K562 (cell line): Measurements from ENCODE around the gene APOM. TPM values are rescaled to one million over a fixed set of nuclear protein-coding genes. Genes with fewer than 3 reads are reported as not detected.

Experiments
- ARID4B ChIP-seq: sonication (generic); formaldehyde crosslinking; IDR thresholded peaks from 2 replicates; pipeline ENCODE4 v1.8.0; 2022; ENCODE audit warnings: mild to moderate bottlenecking, missing genetic modification reagents
- CHD7 ChIP-seq: fragments of 200-600 bp; sonication (generic); IDR thresholded peaks from one replicate; pipeline ENCODE4 v1.6.1; 2012; ENCODE audit warnings: mild to moderate bottlenecking, low read depth, low read length, inconsistent platforms
- DMBX1 ChIP-seq: fragments of 250-450 bp; sonication (Bioruptor Pico); IDR thresholded peaks from 2 replicates; pipeline ENCODE4 v1.8.0; 2022; ENCODE audit warnings: inconsistent platforms, mild to moderate bottlenecking, moderate library complexity, borderline replicate concordance
- MTA2 ChIP-seq: fragments of 450-650 bp; IDR thresholded peaks from 2 replicates; pipeline ENCODE4 v1.6.1; 2016; ENCODE audit warnings: low read depth
- SNIP1 ChIP-seq: fragments of 450-650 bp; IDR thresholded peaks from 2 replicates; pipeline ENCODE4 v1.7.1; 2017; ENCODE audit warnings: low read depth, mild to moderate bottlenecking
- TCFL5 ChIP-seq: fragments of 250-450 bp; sonication (Bioruptor Pico); conservative IDR thresholded peaks from 2 replicates; pipeline ENCODE4 v1.6.1; 2021; ENCODE audit warnings: mild to moderate bottlenecking, moderate library complexity, matching md5 sums
- USF1 ChIP-seq: sonication (generic); formaldehyde crosslinking; IDR thresholded peaks from 2 replicates; pipeline ENCODE4 v1.9.0; 2022; ENCODE audit warnings: mild to moderate bottlenecking, missing genetic modification reagents
- ZBTB26 ChIP-seq: fragments of 450-650 bp; formaldehyde crosslinking; IDR thresholded peaks from 2 replicates; pipeline ENCODE4 v1.4.0; 2022; ENCODE audit warnings: missing genetic modification characterization
- polyA plus RNA-seq, 8 experiments: library from polyadenylated mRNA; depleted of rRNA in 4 of 8; stranded (reverse) in 5 of 8; unstranded in 3 of 8; fragments of >200 nt; fragmentation: Nextera tagmentation in 2 of 8; fragmentation: Illumina TruSeq in 1 of 8; extraction: Ambion mirVana in 2 of 8; extraction: Trizol in 1 of 8; gene quantifications; 2 replicates each; pipeline versions ENCODE4 v1.2.1 to v1.2.3, GENCODE V29; 2011 to 2014; ENCODE audit warnings: inconsistent platforms in 1 of 8, missing spikeins in 1 of 8
- total RNA-seq, 7 experiments: library from RNA; depleted of rRNA in 6 of 7; stranded (reverse); fragments of >200 nt in 6 of 7; fragmentation: Illumina TruSeq in 2 of 7; extraction: Trizol in 2 of 7; gene quantifications; 2 replicates each; pipeline versions ENCODE4 v1.2.1 to v1.2.3, GENCODE V29; 2011 to 2021; ENCODE audit warnings: low replicate concordance in 1 of 7

APOM gene
- total and polyA plus RNA-seq, 9 of the 15 experiments (the other 6 are each of a cell fraction or from before 2014, with no cell fraction given): 5.7 to 24.3 (median 10.4) TPM

GRCh38 chr6:31619805-31620585, 35.7 kb upstream of the APOM start (continued):
- TF ChIP-seq ARID4B: peak; percentile 65
- TF ChIP-seq CHD7: no peak
- TF ChIP-seq TCFL5 (CRISPR knock-in tag): no peak
- TF ChIP-seq DMBX1: 0 out of 2 replicates have a peak, but pooled peaks have one; percentile 29
- no peak for TF ChIP-seq MTA2
- no peak for TF ChIP-seq SNIP1
- peak; percentile 47; the same call in 1 of the 2 replicates for TF ChIP-seq USF1 (CRISPR knock-in tag)
- peak; percentile 86 for TF ChIP-seq ZBTB26 (CRISPR knock-in tag)
